Neural progenitor cell (in vitro differentiated cells): Measurements from ENCODE around the gene PLEKHO1. TPM values are rescaled to one million over a fixed set of nuclear protein-coding genes. Genes with fewer than 3 reads are reported as not detected.

ENCODE experiments used
- DNase-seq: peaks from one replicate; pipeline ENCODE4 v3.0.0-alpha.2; 2016; ENCODE audit warnings: low spot score
- H2AFZ ChIP-seq: fragments of 200-600 bp; sonication (generic); replicated peaks from 2 replicates; pipeline ENCODE4 v1.6.1; 2016; ENCODE audit warnings: antibody characterized with exemption
- H3F3A ChIP-seq: fragments of 200-600 bp; sonication (generic); 2 replicates; pipeline ENCODE4 v1.6.1; 2016; ENCODE audit warnings: antibody characterized with exemption, low read depth
- H3K27ac ChIP-seq: fragments of 200-600 bp; sonication (generic); 2 replicates; pipeline ENCODE4 v1.5.1; 2016; ENCODE audit warnings: mild to moderate bottlenecking
- H3K27me3 ChIP-seq: fragments of 200-600 bp; sonication (generic); 2 replicates; pipeline ENCODE4 v1.6.1; 2016; ENCODE audit warnings: mild to moderate bottlenecking, moderate library complexity
- H3K36me3 ChIP-seq: fragments of 200-600 bp; sonication (generic); 2 replicates; pipeline ENCODE4 v1.5.1; 2016
- H3K4me1 ChIP-seq: fragments of 200-600 bp; sonication (generic); 2 replicates; pipeline ENCODE4 v1.6.1; 2016; ENCODE audit warnings: mixed run types
- H3K4me2 ChIP-seq: fragments of 200-600 bp; sonication (generic); 2 replicates; pipeline ENCODE4 v1.6.1; 2016
- H3K4me3 ChIP-seq: fragments of 200-600 bp; sonication (generic); 2 replicates; pipeline ENCODE4 v1.5.1; 2016
- H3K79me2 ChIP-seq: fragments of 200-600 bp; sonication (generic); 2 replicates; pipeline ENCODE4 v1.6.1; 2016; ENCODE audit warnings: low read depth
- H3K9ac ChIP-seq: fragments of 200-600 bp; sonication (generic); 2 replicates; pipeline ENCODE4 v1.6.1; 2016
- H3K9me3 ChIP-seq: fragments of 200-600 bp; sonication (generic); 2 replicates; pipeline ENCODE4 v1.5.1; 2016; ENCODE audit warnings: low read depth
- H4K20me1 ChIP-seq: fragments of 200-600 bp; sonication (generic); 2 replicates; pipeline ENCODE4 v1.6.1; 2016; ENCODE audit warnings: low read depth
- H3K27ac Mint-ChIP-seq: 3 replicates; pipeline ENCODE4 v1.8.0; 2021; ENCODE audit warnings: mixed read lengths
- H3K27me3 Mint-ChIP-seq: 2 replicates; pipeline ENCODE4 v1.8.0; 2022; ENCODE audit warnings: low read depth, mild to moderate bottlenecking, inconsistent platforms, moderate library complexity, mixed read lengths; ENCODE audit not compliant: insufficient read depth
- H3K36me3 Mint-ChIP-seq: 3 replicates; pipeline ENCODE4 v1.8.0; 2021; ENCODE audit warnings: mixed read lengths
- H3K4me1 Mint-ChIP-seq: 3 replicates; pipeline ENCODE4 v1.8.0; 2021; ENCODE audit warnings: mixed read lengths
- H3K4me3 Mint-ChIP-seq: 3 replicates; pipeline ENCODE4 v1.8.0; 2021; ENCODE audit warnings: mild to moderate bottlenecking, moderate library complexity, mixed read lengths
- H3K9me3 Mint-ChIP-seq: 3 replicates; pipeline ENCODE4 v1.8.0; 2020; ENCODE audit warnings: mixed read lengths
- EZH2 ChIP-seq: fragments of 200-600 bp; sonication (generic); IDR thresholded peaks from 2 replicates; pipeline ENCODE4 v1.6.1; 2017; ENCODE audit warnings: antibody characterized with exemption, mild to moderate bottlenecking, moderate library complexity
- EZH2phosphoT487 ChIP-seq: fragments of 200-600 bp; sonication (generic); IDR thresholded peaks from 2 replicates; pipeline ENCODE4 v1.6.1; 2017; ENCODE audit warnings: antibody characterized with exemption
- total RNA-seq: library from RNA; depleted of rRNA; stranded (reverse); fragments of >200 nt; gene quantifications from 2 replicates; pipeline ENCODE4 v1.2.3, GENCODE V29; 2015; ENCODE audit warnings: low replicate concordance
- TF ChIP-seq, protein P1 (sequence below): fragments of 200-600 bp; sonication (generic); IDR thresholded peaks from 2 replicates; pipeline ENCODE4 v1.5.1; 2017; ENCODE audit warnings: antibody characterized with exemption, mild to moderate bottlenecking

Gene PLEKHO1
- total RNA-seq, 1 donor from 2014 or later = 39.3 TPM

DNA sequence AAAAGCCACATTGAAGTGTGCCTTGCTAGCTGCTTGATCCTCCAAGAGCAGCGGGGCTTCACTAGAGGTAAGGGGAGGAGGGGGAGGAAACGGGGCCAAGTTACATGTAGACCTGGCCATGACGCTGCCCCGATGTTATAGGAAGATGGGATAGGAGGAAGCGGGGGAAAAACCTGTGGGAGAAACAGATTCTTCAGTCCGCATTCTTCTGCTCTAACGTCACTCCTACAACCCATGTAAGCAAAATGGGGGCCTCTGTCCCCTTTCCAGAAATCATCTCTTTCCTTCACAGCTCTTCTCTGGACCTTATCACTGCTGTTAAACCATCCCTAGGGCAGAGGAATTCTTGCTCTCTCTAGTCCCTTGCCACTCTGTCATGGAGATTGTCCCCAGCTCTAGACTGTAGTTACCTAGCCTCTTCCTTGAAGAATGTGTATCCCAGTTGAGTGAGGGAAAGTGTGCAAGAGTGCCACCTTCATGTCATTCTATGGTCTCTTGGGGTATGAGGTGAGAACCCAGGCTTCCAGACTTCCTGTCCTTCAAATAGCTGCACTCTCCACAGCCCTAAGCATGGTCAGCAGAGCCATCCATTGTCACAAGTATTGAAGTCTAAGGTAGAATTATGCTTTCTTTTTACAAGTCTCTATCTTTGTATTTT lies 11.4 kb downstream of the PLEKHO1 start:
- Histone ChIP-seq H3K4me3 (no peak overlapping the region), H3K27ac (no peak overlapping the region), H3K4me1 (peaks cover 25% of the 10 kb centered on the region), H3K9ac (no peak overlapping the region), H3F3A (peaks cover 41% of the 10 kb centered on the region), H4K20me1 (peaks cover 7% of the 10 kb centered on the region), H3K27me3 (no peaks in the 10 kb centered on the region), H3K79me2 (no peaks in the 10 kb centered on the region), H3K9me3 (no peaks in the 10 kb centered on the region), H3K4me2 (no peak overlapping the region), H3K36me3 (peaks cover 6% of the 10 kb centered on the region), H2AFZ (no peak overlapping the region)
- no peak overlapping the region for H3K4me3 Mint-ChIP-seq
- H3K27ac Mint-ChIP-seq = peak overlapping the region; percentile 99
- H3K4me1 Mint-ChIP-seq = peaks cover 45% of the 10 kb centered on the region
- DNase-seq = no peak
- TF ChIP-seq EZH2 (no peak), EZH2phosphoT487 (no peak)
- TF ChIP-seq, protein P1, sequence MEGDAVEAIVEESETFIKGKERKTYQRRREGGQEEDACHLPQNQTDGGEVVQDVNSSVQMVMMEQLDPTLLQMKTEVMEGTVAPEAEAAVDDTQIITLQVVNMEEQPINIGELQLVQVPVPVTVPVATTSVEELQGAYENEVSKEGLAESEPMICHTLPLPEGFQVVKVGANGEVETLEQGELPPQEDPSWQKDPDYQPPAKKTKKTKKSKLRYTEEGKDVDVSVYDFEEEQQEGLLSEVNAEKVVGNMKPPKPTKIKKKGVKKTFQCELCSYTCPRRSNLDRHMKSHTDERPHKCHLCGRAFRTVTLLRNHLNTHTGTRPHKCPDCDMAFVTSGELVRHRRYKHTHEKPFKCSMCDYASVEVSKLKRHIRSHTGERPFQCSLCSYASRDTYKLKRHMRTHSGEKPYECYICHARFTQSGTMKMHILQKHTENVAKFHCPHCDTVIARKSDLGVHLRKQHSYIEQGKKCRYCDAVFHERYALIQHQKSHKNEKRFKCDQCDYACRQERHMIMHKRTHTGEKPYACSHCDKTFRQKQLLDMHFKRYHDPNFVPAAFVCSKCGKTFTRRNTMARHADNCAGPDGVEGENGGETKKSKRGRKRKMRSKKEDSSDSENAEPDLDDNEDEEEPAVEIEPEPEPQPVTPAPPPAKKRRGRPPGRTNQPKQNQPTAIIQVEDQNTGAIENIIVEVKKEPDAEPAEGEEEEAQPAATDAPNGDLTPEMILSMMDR = no peak
- no peaks in the 10 kb centered on the region for H3K9me3 Mint-ChIP-seq
- H3K36me3 Mint-ChIP-seq = peaks cover 39% of the 10 kb centered on the region
- H3K27me3 Mint-ChIP-seq = peaks cover 10% of the 10 kb centered on the region

GRCh38 chr1:150161747-150162581 lies 12.2 kb downstream of the PLEKHO1 start:
- Histone ChIP-seq H3K4me1 (peaks cover 25% of the 10 kb centered on the region), H3K4me2 (peak overlapping the region; percentile 83), H3K36me3 (no peaks in the 10 kb centered on the region), H3K27me3 (no peaks in the 10 kb centered on the region), H3K27ac (peak overlapping the region; percentile 92), H3K9ac (no peak overlapping the region), H2AFZ (no peak overlapping the region), H3K9me3 (no peaks in the 10 kb centered on the region), H3K4me3 (peak overlapping the region; percentile 34), H4K20me1 (no peaks in the 10 kb centered on the region), H3F3A (peaks cover 41% of the 10 kb centered on the region), H3K79me2 (no peaks in the 10 kb centered on the region)
- Mint-ChIP-seq H3K27ac (peak overlapping the region; percentile 99), H3K36me3 (peaks cover 31% of the 10 kb centered on the region), H3K4me3 (peak overlapping the region; percentile 75), H3K9me3 (no peaks in the 10 kb centered on the region), H3K4me1 (peaks cover 46% of the 10 kb centered on the region), H3K27me3 (peaks cover 10% of the 10 kb centered on the region)
- DNase-seq = peak; percentile 25
- TF ChIP-seq EZH2 (no peak), EZH2phosphoT487 (no peak)
- TF ChIP-seq, protein P1 = no peak

DNA sequence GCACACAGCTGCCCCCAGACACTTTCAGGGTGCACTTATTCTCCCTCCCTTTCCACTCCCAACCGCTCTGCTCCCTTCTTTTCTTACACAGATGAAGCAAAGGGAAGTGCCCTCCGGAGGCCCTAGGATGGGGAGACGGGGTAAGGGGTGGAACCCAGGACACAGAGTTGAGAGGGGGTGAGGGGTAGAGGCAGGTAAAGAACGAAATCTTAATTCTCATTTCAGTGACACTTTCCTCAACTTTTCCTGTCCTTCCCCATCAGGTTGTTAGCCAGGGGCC lies 12.8 kb downstream of the PLEKHO1 start:
- no peaks in the 10 kb centered on the region for H3K36me3 ChIP-seq
- H3K79me2 ChIP-seq = no peaks in the 10 kb centered on the region
- Mint-ChIP-seq H3K9me3 (no peaks in the 10 kb centered on the region), H3K4me3 (peak overlapping the region; percentile 75), H3K27ac (peak overlapping the region; percentile 99), H3K4me1 (peaks cover 46% of the 10 kb centered on the region), H3K36me3 (peaks cover 26% of the 10 kb centered on the region), H3K27me3 (peaks cover 10% of the 10 kb centered on the region)
- H3K4me1 ChIP-seq = peaks cover 25% of the 10 kb centered on the region
- peak overlapping the region; percentile 83 for H3K4me2 ChIP-seq
- no peak for TF ChIP-seq EZH2phosphoT487
- no peaks in the 10 kb centered on the region for H3K27me3 ChIP-seq
- no peak overlapping the region for H3K9ac ChIP-seq
- no peak for DNase-seq
- H2AFZ ChIP-seq = no peak overlapping the region
- no peaks in the 10 kb centered on the region for H4K20me1 ChIP-seq
- H3K9me3 ChIP-seq = no peaks in the 10 kb centered on the region
- peaks cover 41% of the 10 kb centered on the region for H3F3A ChIP-seq
- peak overlapping the region; percentile 92 for H3K27ac ChIP-seq
- peak overlapping the region; percentile 34 for H3K4me3 ChIP-seq
